H1 (cell line): ENCODE data around the gene BBX. TPM values are rescaled to one million over a fixed set of nuclear protein-coding genes. Genes with fewer than 3 reads are reported as not detected.

ENCODE experiments used
- CTCF ChIA-PET: fragments of 300-600 bp; sonication (Branson Sonifier 250); formaldehyde crosslinking; loops from one replicate; lab custom pipeline; 2021; ENCODE audit not compliant: partially characterized antibody; lab: Charles Lee
- POLR2A ChIA-PET: fragments of 300-600 bp; sonication (Branson Sonifier 250); formaldehyde crosslinking; loops from one replicate; lab custom pipeline; 2021; ENCODE audit warnings: inconsistent platforms; ENCODE audit not compliant: partially characterized antibody; lab: Charles Lee
- DNase-seq, 2 experiments: peaks; one replicate each; pipeline versions ENCODE4 v3.0.0 to v3.0.0-alpha.2; 2010 to 2022; ENCODE audit warnings: low spot score in 2 of 2, low read depth in 1 of 2, mixed read lengths in 1 of 2
- FAIRE-seq: peaks from 2 replicates; lab custom pipeline; 2011; peaks lifted over from hg19 to GRCh38; lab: Jason Lieb, UNC
- H2AFZ ChIP-seq: 2 replicates; pipeline ENCODE4 v1.8.1; 2012; ENCODE audit warnings: low read length, inconsistent platforms
- H2AK5ac ChIP-seq: 2 replicates; pipeline ENCODE4 v1.6.1; 2013; ENCODE audit warnings: low read depth, low read length
- H2BK120ac ChIP-seq: replicated peaks from 2 replicates; pipeline ENCODE3; 2013; ENCODE audit warnings: low read depth, low read length, inconsistent platforms
- H2BK12ac ChIP-seq: 2 replicates; pipeline ENCODE4 v1.6.1; 2013; ENCODE audit warnings: low read depth, low read length
- H2BK15ac ChIP-seq: 2 replicates; pipeline ENCODE4 v1.6.1; 2013; ENCODE audit warnings: low read length
- H2BK20ac ChIP-seq: 2 replicates; pipeline ENCODE4 v1.6.1; 2013; ENCODE audit warnings: low read length
- H2BK5ac ChIP-seq: 2 replicates; pipeline ENCODE4 v1.6.1; 2013; ENCODE audit warnings: low read depth, low read length
- H3K14ac ChIP-seq: 2 replicates; pipeline ENCODE4 v1.6.1; 2013; ENCODE audit warnings: inconsistent platforms; ENCODE audit not compliant: insufficient read length
- H3K18ac ChIP-seq: 2 replicates; pipeline ENCODE4 v1.6.1; 2013; ENCODE audit warnings: low read length; ENCODE audit errors: extremely low read depth
- H3K23ac ChIP-seq: 2 replicates; pipeline ENCODE4 v1.6.1; 2013; ENCODE audit warnings: inconsistent platforms; ENCODE audit not compliant: insufficient read length
- H3K23me2 ChIP-seq: 2 replicates; pipeline ENCODE4 v1.6.1; 2013; ENCODE audit warnings: low read depth, low read length
- H3K27ac ChIP-seq: 2 replicates; pipeline ENCODE4 v1.6.1; 2011; ENCODE audit warnings: low read depth, low read length, inconsistent platforms
- H3K27me3 ChIP-seq, 4 experiments: replicated peaks in 1 of 4; 1 replicate in 1 of 4; 2 replicates in 3 of 4; pipeline versions ENCODE4 v1.6.1 to v1.8.1; 2011 to 2013; ENCODE audit warnings: low read length in 3 of 4, mild to moderate bottlenecking in 3 of 4, inconsistent platforms in 2 of 4, mixed read lengths in 2 of 4, moderate library complexity in 1 of 4; ENCODE audit not compliant: control insufficient read depth in 3 of 4, insufficient read depth in 3 of 4; ENCODE audit errors: extremely low read depth in 1 of 4
- H3K36me3 ChIP-seq, 4 experiments: 2 replicates each; pipeline versions ENCODE4 v1.6.1 to v1.8.1; 2011 to 2013; ENCODE audit warnings: mild to moderate bottlenecking in 4 of 4, low read length in 3 of 4, moderate library complexity in 2 of 4, control low read depth in 1 of 4, inconsistent platforms in 1 of 4; ENCODE audit not compliant: insufficient read depth in 4 of 4, control insufficient read depth in 2 of 4
- H3K4ac ChIP-seq: replicated peaks from 2 replicates; pipeline ENCODE3; 2013; ENCODE audit warnings: low read length, low read depth, mixed read lengths, inconsistent platforms; ENCODE audit not compliant: insufficient read length
- H3K4me1 ChIP-seq, 4 experiments: replicated peaks in 1 of 4; 1 replicate in 1 of 4; 2 replicates in 3 of 4; pipeline versions ENCODE4 v1.6.1 to v1.8.1; 2011 to 2013; ENCODE audit warnings: low read length in 3 of 4, inconsistent platforms in 2 of 4, mixed read lengths in 1 of 4; ENCODE audit not compliant: insufficient read depth in 4 of 4, control insufficient read depth in 3 of 4
- H3K4me2 ChIP-seq, 2 experiments: 2 replicates each; pipeline versions ENCODE4 v1.6.1 to v1.8.1; 2011 to 2013; ENCODE audit warnings: low read depth in 2 of 2, low read length in 2 of 2, control low read depth in 1 of 2, inconsistent platforms in 1 of 2, mild to moderate bottlenecking in 1 of 2; ENCODE audit not compliant: insufficient read depth in 1 of 2
- H3K4me3 ChIP-seq, 4 experiments: fragments of 200-600, 300-600 bp in 1 of 4; sonication (generic), shearing (Covaris generic), sonication (Bioruptor Twin) in 1 of 4; 2 replicates each; pipeline versions ENCODE4 v1.5.1 to v1.8.1; 2011 to 2016; ENCODE audit warnings: low read length in 4 of 4, low read depth in 3 of 4, control low read depth in 2 of 4, inconsistent platforms in 2 of 4, mild to moderate bottlenecking in 2 of 4, mixed read lengths in 1 of 4, moderate library complexity in 1 of 4; ENCODE audit not compliant: insufficient read depth in 2 of 4; ENCODE audit errors: extremely low read depth in 1 of 4
- H3K56ac ChIP-seq: replicated peaks from 2 replicates; pipeline ENCODE3; 2013; ENCODE audit warnings: low read depth, mild to moderate bottlenecking, mixed read lengths, low read length, inconsistent platforms; ENCODE audit not compliant: insufficient read length
- H3K79me1 ChIP-seq: 2 replicates; pipeline ENCODE4 v1.6.1; 2013; ENCODE audit warnings: low read depth, low read length, control low read depth
- H3K79me2 ChIP-seq, 2 experiments: 2 replicates each; pipeline versions ENCODE4 v1.6.1 to v1.8.1; 2012 to 2013; ENCODE audit warnings: low read length in 2 of 2, mild to moderate bottlenecking in 2 of 2, inconsistent platforms in 1 of 2; ENCODE audit not compliant: insufficient read depth in 2 of 2, control insufficient read depth in 1 of 2
- H3K9ac ChIP-seq, 4 experiments: replicated peaks in 1 of 4; 1 replicate in 1 of 4; 2 replicates in 3 of 4; pipeline versions ENCODE4 v1.6.1 to v1.8.1; 2011 to 2013; ENCODE audit warnings: low read depth in 3 of 4, low read length in 3 of 4, control low read depth in 2 of 4, mild to moderate bottlenecking in 2 of 4, moderate library complexity in 2 of 4, inconsistent platforms in 1 of 4; ENCODE audit errors: extremely low read depth in 1 of 4
- H3K9me3 ChIP-seq, 2 experiments: 2 replicates each; pipeline versions ENCODE4 v1.6.1 to v1.8.1; 2012 to 2013; ENCODE audit warnings: mild to moderate bottlenecking in 2 of 2, moderate library complexity in 2 of 2, control low read depth in 1 of 2, inconsistent platforms in 1 of 2, low read depth in 1 of 2, low read length in 1 of 2, mixed read lengths in 1 of 2; ENCODE audit not compliant: insufficient read depth in 2 of 2
- H4K20me1 ChIP-seq, 2 experiments: replicated peaks in 1 of 2; 2 replicates each; pipeline versions ENCODE3 to v1.8.1; 2011 to 2013; ENCODE audit warnings: inconsistent platforms in 2 of 2, low read length in 2 of 2, mild to moderate bottlenecking in 1 of 2; ENCODE audit not compliant: insufficient read depth in 2 of 2, control insufficient read depth in 1 of 2
- H4K5ac ChIP-seq: 2 replicates; pipeline ENCODE4 v1.6.1; 2013; ENCODE audit warnings: low read length, low read depth, mixed read lengths, inconsistent platforms; ENCODE audit not compliant: insufficient read length
- H4K8ac ChIP-seq: 2 replicates; pipeline ENCODE4 v1.8.0; 2013; ENCODE audit warnings: mild to moderate bottlenecking, moderate library complexity, low read length, inconsistent platforms; ENCODE audit not compliant: insufficient read depth; ENCODE audit errors: extremely low read depth
- H4K91ac ChIP-seq: replicated peaks from 2 replicates; pipeline ENCODE3; 2013; ENCODE audit warnings: low read length, mixed read lengths, inconsistent platforms; ENCODE audit not compliant: insufficient read length
- BRCA1 ChIP-seq: IDR thresholded peaks from 2 replicates; pipeline ENCODE4 v1.6.1; 2012; ENCODE audit warnings: low read depth, low read length, improper control_type of control experiment
- KDM1A ChIP-seq: fragments of 200-600, 300-600 bp; sonication (generic); IDR thresholded peaks from 2 replicates; pipeline ENCODE4 v1.7.1; 2016; ENCODE audit warnings: mild to moderate bottlenecking, low read length, borderline replicate concordance
- KDM4A ChIP-seq: IDR thresholded peaks from one replicate; pipeline ENCODE4 v1.7.1; 2012; ENCODE audit warnings: low read depth, mild to moderate bottlenecking, moderate library complexity, low read length, inconsistent platforms; ENCODE audit not compliant: severe bottlenecking
- RBBP5 ChIP-seq: IDR thresholded peaks from 2 replicates; pipeline ENCODE4 v1.7.1; 2012; ENCODE audit warnings: low read depth, mild to moderate bottlenecking, inconsistent platforms, low read length, moderate library complexity, borderline replicate concordance
- RFX5 ChIP-seq: IDR thresholded peaks from 2 replicates; pipeline ENCODE4 v1.6.1; 2011; ENCODE audit warnings: low read depth, low read length, improper control_type of control experiment, borderline replicate concordance
- TAF1 ChIP-seq: IDR thresholded peaks from 2 replicates; pipeline ENCODE4 v1.6.1; 2011; ENCODE audit warnings: mild to moderate bottlenecking, low read depth, low read length
- TEAD4 ChIP-seq: IDR thresholded peaks from 2 replicates; pipeline ENCODE4 v1.6.1; 2012; ENCODE audit warnings: low read depth, low read length, inconsistent platforms, mixed read lengths
- WGBS, 2 experiments: shearing (Covaris generic) in 1 of 2; methylation state at CpG; one replicate each; pipeline versions ENCODE4 v1.1.6 to v1.1.7; 2013 to 2015; ENCODE audit warnings: low lambda C conversion rate in 2 of 2, mixed read lengths in 2 of 2, inconsistent platforms in 1 of 2, low coverage in 1 of 2, missing lambda C conversion rate in 1 of 2; ENCODE audit not compliant: insufficient replicate concordance in 2 of 2, insufficient coverage in 1 of 2, insufficient read length in 1 of 2; ENCODE audit errors: extremely low coverage in 1 of 2, missing lambda C conversion rate in 1 of 2; 5-methylcytosine and 5-hydroxymethylcytosine counted together
- polyA plus RNA-seq, 7 experiments: library from polyadenylated mRNA; depleted of rRNA in 3 of 7; stranded (reverse) in 5 of 7; unstranded in 2 of 7; fragments of >200 nt in 5 of 7; fragments of 200-250 nt in 2 of 7; gene quantifications; 1 replicate in 5 of 7; 2 replicates in 1 of 7; 4 replicates in 1 of 7; pipeline versions ENCODE4 v1.2.1 to v1.2.3, GENCODE V29; 2011 to 2013; ENCODE audit warnings: missing spikeins in 2 of 7, mixed read lengths in 2 of 7
- total RNA-seq: library from RNA; stranded (reverse); fragmentation: NEBNext Ultra II Directional; extraction: Animal tissue kit (Norgen Biotek cat#: 25700); gene quantifications from 2 replicates; pipeline ENCODE4 v1.2.1, GENCODE V29; 2021

BBX gene
- total and polyA plus RNA-seq, 2 of the 8 experiments (the other 6 are each of a cell fraction or from before 2014, with no cell fraction given): 11.0 to 42.5 TPM

DNA sequence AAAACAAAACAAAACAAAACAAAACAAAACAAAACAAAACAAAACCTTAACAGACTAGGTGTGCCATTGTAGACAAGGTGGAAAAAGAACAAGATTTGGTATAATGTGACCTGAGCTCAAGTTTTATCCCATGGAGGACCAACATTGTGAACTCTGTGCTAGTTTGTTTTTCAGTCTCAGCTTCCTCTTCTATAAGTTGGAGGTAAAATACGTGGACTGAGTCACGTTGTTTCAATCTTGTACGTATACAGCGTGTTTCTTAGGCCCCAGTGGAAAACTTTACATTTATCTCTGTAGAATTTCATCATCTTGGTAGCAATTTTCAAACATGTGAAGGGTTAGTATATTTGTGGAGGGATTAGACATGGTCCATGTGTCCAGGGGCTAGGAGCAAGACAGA, 306.4 kb downstream of the BBX start:
- no peak overlapping the region for H3K27ac ChIP-seq
- TF ChIP-seq RBBP5 (no peak), KDM4A (no peak), BRCA1 (no peak), TEAD4 (no peak), KDM1A (no peak), RFX5 (no peak), TAF1 (no peak)
- ChIA-PET POLR2A (no interaction called here), CTCF (interaction anchor here (0.8 kb wide), 1 partner anchor 16 kb away, joined by 3 read pairs; no protein-coding TSS in a partner anchor)
- H2BK20ac ChIP-seq: no peak overlapping the region
- H2BK5ac ChIP-seq: no peak overlapping the region
- no peak overlapping the region for H2AK5ac ChIP-seq
- 89% methylated on average over 4 of the region's 4 CpGs; no CpG with 5 or more reads in 1 of the 2 experiments for WGBS, 2 experiments
- no peaks in the 10 kb centered on the region for H3K79me2 ChIP-seq
- H4K91ac ChIP-seq: no peak overlapping the region
- no peaks in the 10 kb centered on the region for H3K4me1 ChIP-seq
- no peaks in the 10 kb centered on the region for H4K20me1 ChIP-seq
- no peaks in the 10 kb centered on the region; the same call in 1 of the 2 replicates for H3K79me1 ChIP-seq
- H2BK120ac ChIP-seq: no peak overlapping the region
- H2BK12ac ChIP-seq: no peak overlapping the region
- no peak overlapping the region for H3K4me2 ChIP-seq
- H3K23me2 ChIP-seq: no peaks in the 10 kb centered on the region
- no peak overlapping the region for H3K18ac ChIP-seq
- no peak overlapping the region for H4K5ac ChIP-seq
- DNase-seq: no peak
- no peak overlapping the region for H3K9ac ChIP-seq
- no peak overlapping the region for H3K4ac ChIP-seq
- no peaks in the 10 kb centered on the region for H3K9me3 ChIP-seq
- H2AFZ ChIP-seq: no peak overlapping the region
- no peak overlapping the region for H3K56ac ChIP-seq
- H2BK15ac ChIP-seq: no peak overlapping the region
- H3K4me3 ChIP-seq: no peak overlapping the region
- no peak overlapping the region for H3K14ac ChIP-seq
- FAIRE-seq: no peak
- no peak overlapping the region for H3K23ac ChIP-seq
- H3K27me3 ChIP-seq: peaks cover 0 to 1% (median 0%) of the 10 kb centered on the region in 4 experiments; a peak in 1 of 7 replicates
- H4K8ac ChIP-seq: no peak overlapping the region
- no peaks in the 10 kb centered on the region for H3K36me3 ChIP-seq
